B cell (primary cell): Measurements from ENCODE around the gene COG8. TPM values are rescaled to one million over a fixed set of nuclear protein-coding genes. Genes with fewer than 3 reads are reported as not detected.

ENCODE experiments used
- ATAC-seq: fragments of 200-7000 bp; cut with Tn5 transposase; one replicate; pipeline ENCODE4 v1.10.0; 2021; ENCODE audit warnings: low read depth, mild to moderate bottlenecking, moderate number of reproducible peaks, moderate library complexity
- CTCF ChIA-PET: fragments of 350-600 bp; sonication (Branson Sonifier 250); formaldehyde crosslinking; loops from one replicate; lab custom pipeline; 2021; ENCODE audit warnings: antibody characterized with exemption, inconsistent platforms; lab: Charles Lee
- POLR2A ChIA-PET: fragments of 350-600 bp; sonication (Branson Sonifier 250); formaldehyde crosslinking; loops from one replicate; lab custom pipeline; 2021; ENCODE audit warnings: antibody characterized with exemption; lab: Charles Lee
- DNase-seq: peaks from one replicate; pipeline ENCODE4 v3.0.0; 2013
- H2AFZ ChIP-seq: 2 replicates; pipeline ENCODE4 v1.6.1; 2012; ENCODE audit warnings: mild to moderate bottlenecking, low read depth, low read length; ENCODE audit not compliant: insufficient read depth, poor library complexity, severe bottlenecking
- H3K27ac ChIP-seq, 2 donors: 1 replicate in 1 of 2; 2 replicates in 1 of 2; pipeline ENCODE4 v1.5.1; 2012 to 2013; ENCODE audit warnings: low read length in 2 of 2, mild to moderate bottlenecking in 2 of 2, moderate library complexity in 1 of 2
- H3K27me3 ChIP-seq, 4 experiments: fragments of 200-600 bp in 1 of 4; sonication (generic) in 1 of 4; replicated peaks in 1 of 4; 1 replicate in 2 of 4; 2 replicates in 2 of 4; pipeline versions ENCODE4 v1.6.1 to v1.7.0; 2013 to 2016; ENCODE audit warnings: low read length in 3 of 4, mild to moderate bottlenecking in 2 of 4, mixed read lengths in 1 of 4, moderate library complexity in 1 of 4; ENCODE audit not compliant: insufficient read depth in 4 of 4, control insufficient read depth in 3 of 4; ENCODE audit errors: control extremely low read depth in 1 of 4
- H3K36me3 ChIP-seq, 2 experiments: replicated peaks in 1 of 2; 1 replicate in 1 of 2; 2 replicates in 1 of 2; pipeline versions ENCODE4 v1.6.1 to v1.7.1; 2013; ENCODE audit warnings: low read length in 1 of 2; ENCODE audit not compliant: insufficient read depth in 2 of 2, control insufficient read depth in 1 of 2; ENCODE audit errors: control extremely low read depth in 1 of 2, extremely low read depth in 1 of 2
- H3K4me1 ChIP-seq, 2 donors: fragments of 200-600 bp in 1 of 2; sonication (generic) in 1 of 2; 1 replicate in 1 of 2; 2 replicates in 1 of 2; pipeline versions ENCODE4 v1.5.1 to v1.6.1; 2013 to 2017; ENCODE audit warnings: low read length in 2 of 2; ENCODE audit not compliant: control insufficient read depth in 2 of 2, insufficient read depth in 2 of 2
- H3K4me2 ChIP-seq: replicated peaks from 2 replicates; pipeline ENCODE3; 2012; ENCODE audit warnings: mild to moderate bottlenecking, low read depth, low read length; ENCODE audit not compliant: poor library complexity, severe bottlenecking
- H3K4me3 ChIP-seq, 5 experiments: fragments of 200-600 bp in 1 of 5; sonication (generic) in 1 of 5; 1 replicate in 3 of 5; 2 replicates in 2 of 5; pipeline versions ENCODE4 v1.5.1 to v1.7.0; 2011 to 2016; ENCODE audit warnings: low read length in 4 of 5, mild to moderate bottlenecking in 4 of 5, low read depth in 2 of 5, control low read depth in 1 of 5, moderate library complexity in 1 of 5; ENCODE audit not compliant: insufficient read depth in 1 of 5; ENCODE audit errors: control extremely low read depth in 1 of 5, extremely low read depth in 1 of 5
- H3K79me2 ChIP-seq: fragments of 200-600 bp; sonication (generic); one replicate; pipeline ENCODE4 v1.6.0; 2016; ENCODE audit warnings: low read length; ENCODE audit not compliant: control insufficient read depth, insufficient read depth
- H3K9ac ChIP-seq: fragments of 200-600 bp; sonication (generic); 2 replicates; pipeline ENCODE4 v1.6.1; 2017; ENCODE audit warnings: mild to moderate bottlenecking, low read length, moderate library complexity
- H3K9me3 ChIP-seq, 3 donors: one replicate each; pipeline versions ENCODE4 v1.6.1 to v1.7.1; 2013; ENCODE audit warnings: low read length in 2 of 3; ENCODE audit not compliant: control insufficient read depth in 2 of 3, insufficient read depth in 1 of 3; ENCODE audit errors: control extremely low read depth in 1 of 3
- H4K20me1 ChIP-seq: 2 replicates; pipeline ENCODE4 v1.6.0; 2012; ENCODE audit warnings: mild to moderate bottlenecking, low read length; ENCODE audit not compliant: insufficient read depth, control insufficient read depth, poor library complexity, severe bottlenecking
- H3K27ac Mint-ChIP-seq: one replicate; pipeline ENCODE4 v1.8.0; 2021; ENCODE audit warnings: mixed read lengths
- H3K27me3 Mint-ChIP-seq: one replicate; pipeline ENCODE4 v1.8.0; 2021; ENCODE audit warnings: mixed read lengths
- H3K4me1 Mint-ChIP-seq: one replicate; pipeline ENCODE4 v1.8.0; 2021; ENCODE audit warnings: mixed read lengths
- H3K4me3 Mint-ChIP-seq: one replicate; pipeline ENCODE4 v1.8.0; 2021; ENCODE audit warnings: mixed read lengths
- H3K9me3 Mint-ChIP-seq: one replicate; pipeline ENCODE4 v1.8.0; 2022; ENCODE audit warnings: mixed read lengths; ENCODE audit not compliant: insufficient read depth
- CTCF ChIP-seq: fragments of 200-600 bp; IDR thresholded peaks from one replicate; pipeline ENCODE4 v1.8.0; 2022; ENCODE audit warnings: antibody characterized with exemption, mild to moderate bottlenecking
- EZH2 ChIP-seq: IDR thresholded peaks from 2 replicates; pipeline ENCODE4 v1.6.1; 2012; ENCODE audit warnings: borderline replicate concordance, low read depth, mild to moderate bottlenecking, moderate library complexity, low read length; ENCODE audit not compliant: insufficient read depth, poor library complexity, severe bottlenecking
- WGBS: methylation state at CpG from one replicate; pipeline ENCODE4 v1.1.5; 2013; ENCODE audit warnings: missing lambda C conversion rate; ENCODE audit not compliant: insufficient coverage; 5-methylcytosine and 5-hydroxymethylcytosine counted together
- intact Hi-C: fragments of 100-400 bp; cut with micrococcal nuclease; formaldehyde crosslinking; loops from one replicate; pipeline ENCODE4 v1.10.0; 2022
- polyA plus RNA-seq: library from polyadenylated mRNA; depleted of rRNA; stranded (reverse); fragments of >200 nt; gene quantifications from 2 replicates; pipeline ENCODE4 v1.2.3, GENCODE V29; 2012
- total RNA-seq, 2 donors: library from RNA; stranded (reverse); fragments of 120-200 nt in 1 of 2; gene quantifications; 1 replicate in 1 of 2; 2 replicates in 1 of 2; pipeline versions ENCODE4 v1.2.3 to v1.2.4, GENCODE V29; 2013 to 2022

COG8 gene
- total and polyA plus RNA-seq, 2 donors (not counting 1 experiment from before 2014, with no cell fraction given) = 34.4 to 61.6 TPM

GRCh38 chr16:69382421-69382820, 43.1 kb upstream of the COG8 start:
- Histone ChIP-seq H4K20me1 (no peaks in the 10 kb centered on the region), H2AFZ (no peak overlapping the region), H3K79me2 (peaks cover 65% of the 10 kb centered on the region), H3K36me3 (peaks cover 9 to 52% of the 10 kb centered on the region in 2 experiments), H3K27me3 (no peaks in the 10 kb centered on the region), H3K4me2 (no peak overlapping the region), H3K4me1 (peaks cover 39 to 40% of the 10 kb centered on the region in 2 donors), H3K4me3 (no peak overlapping the region), H3K9ac (no peak overlapping the region), H3K27ac (peak overlapping the region in 1 of 2 donors; percentile 62), H3K9me3 (no peaks in the 10 kb centered on the region)
- DNase-seq (no peak), ATAC-seq (no peak)
- CTCF ChIA-PET = interaction anchor here (1.0 kb wide), 1 partner anchor 13 kb away, joined by 4 read pairs; no protein-coding TSS in a partner anchor
- Mint-ChIP-seq H3K9me3 (no peaks in the 10 kb centered on the region), H3K27ac (peak overlapping the region; percentile 67), H3K27me3 (no peaks in the 10 kb centered on the region), H3K4me3 (peak overlapping the region; percentile 49), H3K4me1 (peaks cover 53% of the 10 kb centered on the region)
- TF ChIP-seq CTCF = no peak
- no peak for TF ChIP-seq EZH2
- WGBS = no CpG with 5 or more reads among the region's 2 CpGs
- POLR2A ChIA-PET = interaction anchor here (0.6 to 1.3 kb wide), 2 partner anchors 14 to 277 kb away, joined by 3 to 4 read pairs; no protein-coding TSS in a partner anchor
- intact Hi-C loops = no loop called here

- Histone ChIP-seq H3K36me3 (peaks cover 9 to 53% of the 10 kb centered on the region in 2 experiments), H3K27ac (peak overlapping the region; percentile 51 to 62), H3K4me3 (peak overlapping the region in 1 of 5 experiments; percentile 8), H4K20me1 (no peaks in the 10 kb centered on the region), H3K9me3 (no peaks in the 10 kb centered on the region), H3K4me2 (peak overlapping the region; percentile 41), H3K9ac (no peak overlapping the region), H2AFZ (no peak overlapping the region), H3K4me1 (peaks cover 35 to 38% of the 10 kb centered on the region in 2 donors), H3K79me2 (peaks cover 61% of the 10 kb centered on the region), H3K27me3 (no peaks in the 10 kb centered on the region)
- Mint-ChIP-seq H3K4me3 (peak overlapping the region; percentile 34), H3K27ac (peak overlapping the region; percentile 41), H3K9me3 (no peaks in the 10 kb centered on the region), H3K4me1 (peaks cover 54% of the 10 kb centered on the region), H3K27me3 (no peaks in the 10 kb centered on the region)
- TF ChIP-seq CTCF (no peak), EZH2 (no peak)
- DNase-seq (peak; percentile 49), ATAC-seq (no peak)
- ChIA-PET POLR2A (interaction anchor here (0.6 kb wide), 1 partner anchor 21 kb away, joined by 4 read pairs; no protein-coding TSS in a partner anchor), CTCF (interaction anchor here (1.9 kb wide), 1 partner anchor 40 kb away, joined by 6 read pairs; no protein-coding TSS in a partner anchor)
- intact Hi-C loops = no loop called here
- 0% methylated on average over 2 of the region's 2 CpGs for WGBS
Measured at GRCh38 chr16:69381231-69381630, 41.9 kb upstream of the COG8 start.
